ENCODE measurements around the gene HCRT.
A peak's percentile ranks its signal among the peaks of the same experiment; 100 is the strongest.
"Not testable (repeated sequence)": the region's sequence is repeated elsewhere in the genome, so short reads cannot be mapped to it uniquely, and the experiment has no call there.

The HCRT gene

GRCh38 chr17:42197564-42198156, 12.4 kb upstream of the HCRT start:
- DNase-seq: no peak

DNA sequence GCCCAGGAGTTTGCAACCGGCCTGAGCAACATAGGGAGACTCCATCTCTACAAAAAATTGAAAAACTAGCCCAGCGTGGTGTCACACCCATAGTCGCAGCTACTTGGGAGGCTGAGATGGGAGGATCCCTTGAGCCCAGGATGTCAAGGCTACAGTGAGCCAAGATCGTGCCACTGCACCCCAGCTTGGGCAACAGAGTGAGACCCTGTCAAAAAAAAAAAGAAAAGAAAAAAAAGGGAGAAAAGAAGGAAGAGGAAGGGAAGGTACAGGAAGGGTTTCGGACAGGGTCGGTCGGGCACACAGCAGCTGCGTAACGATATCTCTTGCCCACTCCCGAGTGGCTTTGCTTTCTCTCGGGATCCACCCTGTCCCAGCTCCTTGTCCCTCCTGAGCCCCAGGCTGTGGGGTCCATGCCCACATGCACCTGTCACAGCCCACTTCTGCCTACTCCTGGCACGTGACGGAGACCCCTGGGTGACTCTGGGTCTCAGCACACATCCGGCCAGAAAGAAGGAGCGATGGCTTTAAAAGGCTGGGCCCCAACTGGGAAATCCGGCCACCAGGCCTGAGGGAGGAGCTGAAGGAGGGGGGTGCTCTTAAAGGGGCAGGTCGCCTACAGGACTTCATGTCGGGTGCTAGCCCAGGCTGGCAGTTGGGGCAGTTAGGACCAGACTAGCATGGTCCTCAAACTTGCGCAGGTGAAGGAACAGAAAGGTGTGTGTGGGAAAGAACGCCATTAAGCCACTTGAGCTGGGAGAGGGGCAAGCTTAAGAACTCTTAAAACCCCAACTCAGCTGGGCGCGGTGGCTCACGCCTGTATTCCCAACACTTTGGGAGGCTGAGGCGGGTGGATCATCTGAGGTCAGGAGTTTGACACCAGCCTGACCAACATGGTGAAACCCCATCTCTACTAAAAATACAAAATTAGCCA, 9.0 kb upstream of the HCRT start, which contains the start of gene GHDC:
GHDC (minus strand) TSS at position 526 of the 931 bp plus-strand sequence. CDS start 913 bp downstream, outside the sequence.
- DNase-seq: peak; percentile 59

GRCh38 chr17:42193216-42193968, 8.1 kb upstream of the HCRT start:
- no peak for DNase-seq

DNA sequence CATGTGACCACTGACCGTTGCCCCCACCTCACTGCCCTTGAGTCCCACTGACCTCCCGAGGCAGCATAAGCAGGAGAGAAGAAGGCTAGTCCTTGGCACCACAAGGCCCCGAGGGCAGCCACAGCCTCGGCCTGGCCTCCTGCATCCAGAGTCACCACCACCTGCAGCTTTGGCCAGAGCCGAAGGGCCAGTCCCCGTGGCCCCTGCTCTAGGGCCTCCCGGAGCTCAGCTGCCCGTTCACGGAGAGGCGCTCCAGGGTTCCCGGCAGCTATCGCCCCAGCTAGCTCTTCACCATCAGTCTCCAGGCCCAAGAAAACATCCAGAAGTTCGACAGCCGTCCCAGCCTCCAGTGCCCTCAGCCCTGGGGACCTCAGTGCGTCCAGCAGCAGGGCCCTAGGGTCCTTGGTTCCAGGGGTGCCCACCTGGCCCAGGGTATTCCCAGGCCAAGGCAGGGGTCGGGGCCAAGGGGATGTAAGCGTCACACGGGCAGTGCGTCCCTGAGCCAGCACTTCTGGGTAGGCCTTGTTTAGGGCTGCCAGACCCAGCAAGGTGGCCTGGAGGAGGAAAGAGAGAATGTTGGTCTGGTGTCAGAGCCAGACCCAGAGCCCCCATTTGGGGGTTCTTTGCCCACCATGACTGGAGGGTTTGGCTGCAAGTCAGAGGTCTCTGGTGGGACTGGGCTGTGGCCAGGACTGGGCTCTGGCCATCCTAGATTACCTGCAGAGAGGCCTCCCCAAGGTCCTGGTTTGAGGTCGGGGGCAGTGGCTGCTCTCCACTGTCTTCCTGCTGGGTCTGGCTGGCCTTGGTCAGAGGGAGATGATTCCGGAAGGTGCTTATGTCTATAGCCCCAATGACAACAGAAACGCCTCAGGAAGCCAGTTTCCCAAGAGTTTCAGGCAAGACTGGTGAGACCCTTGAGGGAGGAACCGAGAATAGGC, 7.2 kb upstream of the HCRT start:
- DNase-seq: no peak

DNA sequence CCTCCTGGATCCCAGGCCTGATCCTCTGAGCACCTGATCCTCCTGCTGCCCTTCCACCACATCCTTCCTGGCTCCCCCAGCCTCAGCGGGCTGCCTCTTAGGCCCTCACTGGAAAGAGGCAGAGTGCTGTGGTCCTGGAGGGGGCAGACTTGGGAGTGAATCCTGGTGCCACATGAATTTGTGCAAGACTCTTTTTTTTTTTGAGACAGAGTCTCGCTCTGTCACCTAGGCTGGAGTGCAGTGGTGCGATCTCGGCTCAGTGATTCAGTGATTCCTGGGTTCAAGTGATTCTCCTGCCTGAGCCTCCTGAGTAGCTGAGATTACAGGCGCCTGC, 6.0 kb upstream of the HCRT start:
- no peak for DNase-seq

- DNase-seq: no peak
Observed at GRCh38 chr17:42190491-42191274, 5.4 kb upstream of the HCRT start.

DNA sequence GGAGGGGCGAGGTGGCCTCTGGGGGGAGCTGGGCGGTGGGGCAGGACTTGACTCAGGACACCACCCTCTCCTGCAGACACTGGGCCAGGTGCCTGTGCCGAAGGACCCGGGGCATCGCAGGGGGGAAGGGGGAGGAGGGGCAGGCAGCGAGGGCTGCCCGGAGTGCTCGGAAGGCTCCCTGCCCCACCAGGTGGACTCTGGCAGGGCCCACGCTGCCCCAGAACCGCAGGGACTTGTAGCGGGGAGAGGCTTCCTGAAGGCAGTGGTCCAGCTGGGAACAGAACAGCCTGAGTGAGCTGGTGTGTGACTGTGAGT, 4.4 kb upstream of the HCRT start:
- no peak for DNase-seq

DNA sequence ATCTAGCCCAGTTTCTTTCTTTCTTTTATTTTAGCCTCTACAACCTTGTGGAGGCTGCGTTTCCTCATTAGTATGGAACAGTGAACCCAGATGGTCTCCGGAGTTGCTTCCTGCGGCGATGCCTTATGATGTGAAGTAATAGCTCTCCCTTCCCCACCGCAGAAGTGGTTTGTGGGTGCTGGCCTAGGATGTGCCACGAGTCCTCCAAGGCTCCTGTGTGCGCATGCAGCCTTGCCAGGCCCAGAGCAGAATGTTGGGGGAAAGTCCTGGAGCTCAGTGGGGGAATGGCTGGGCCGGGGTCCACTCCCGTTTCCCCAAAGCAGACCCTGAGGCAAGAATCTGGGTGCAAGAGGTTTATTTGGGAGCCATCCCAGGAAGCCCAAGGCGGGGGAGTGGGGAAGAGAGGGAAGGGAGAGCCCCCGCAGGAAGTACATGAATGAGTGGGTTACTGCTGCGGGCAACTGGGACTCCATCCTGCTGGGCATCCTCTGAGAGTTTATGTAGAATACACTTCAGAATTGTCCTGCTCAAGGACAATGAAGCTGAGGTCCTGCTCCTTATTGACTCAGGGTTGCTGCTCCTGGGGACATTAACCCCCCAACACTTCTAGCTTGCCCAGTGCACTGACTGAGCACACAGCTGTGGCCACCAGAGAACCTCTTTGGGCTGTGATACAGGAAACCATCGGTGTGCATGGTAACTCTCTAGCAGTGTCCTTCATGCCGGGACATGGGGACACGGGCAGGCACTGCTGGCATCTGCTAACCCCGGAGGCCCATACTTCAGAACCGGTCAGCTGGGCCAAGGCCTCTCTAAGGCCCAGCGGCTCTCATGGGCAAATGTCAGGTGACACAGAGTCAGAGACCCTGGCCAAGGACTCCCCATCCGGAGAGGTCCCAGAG, 3.7 kb upstream of the HCRT start:
- DNase-seq: no peak

GRCh38 chr17:42187833-42188232, 2.6 kb upstream of the HCRT start:
- no peak for DNase-seq

GRCh38 chr17:42186191-42186590, 939 bp upstream of the HCRT start:
- DNase-seq: not testable (repeated sequence)

DNA sequence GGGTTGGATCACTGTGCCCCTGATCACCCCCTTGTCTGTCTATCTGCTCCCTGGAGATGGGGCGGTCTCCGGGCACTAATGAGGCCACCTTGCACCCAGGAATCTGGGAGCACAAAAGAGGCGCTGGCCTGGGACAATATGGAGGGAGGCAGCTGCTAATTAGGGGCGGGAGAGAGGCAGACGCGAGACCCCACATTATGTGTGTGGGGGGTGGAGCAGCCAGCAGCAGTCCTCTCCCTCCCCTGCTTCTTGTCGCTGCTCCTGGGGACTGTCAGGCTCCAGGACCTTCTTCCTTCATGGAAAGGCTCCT, 324 bp upstream of the HCRT start:
- no peak for DNase-seq

DNA sequence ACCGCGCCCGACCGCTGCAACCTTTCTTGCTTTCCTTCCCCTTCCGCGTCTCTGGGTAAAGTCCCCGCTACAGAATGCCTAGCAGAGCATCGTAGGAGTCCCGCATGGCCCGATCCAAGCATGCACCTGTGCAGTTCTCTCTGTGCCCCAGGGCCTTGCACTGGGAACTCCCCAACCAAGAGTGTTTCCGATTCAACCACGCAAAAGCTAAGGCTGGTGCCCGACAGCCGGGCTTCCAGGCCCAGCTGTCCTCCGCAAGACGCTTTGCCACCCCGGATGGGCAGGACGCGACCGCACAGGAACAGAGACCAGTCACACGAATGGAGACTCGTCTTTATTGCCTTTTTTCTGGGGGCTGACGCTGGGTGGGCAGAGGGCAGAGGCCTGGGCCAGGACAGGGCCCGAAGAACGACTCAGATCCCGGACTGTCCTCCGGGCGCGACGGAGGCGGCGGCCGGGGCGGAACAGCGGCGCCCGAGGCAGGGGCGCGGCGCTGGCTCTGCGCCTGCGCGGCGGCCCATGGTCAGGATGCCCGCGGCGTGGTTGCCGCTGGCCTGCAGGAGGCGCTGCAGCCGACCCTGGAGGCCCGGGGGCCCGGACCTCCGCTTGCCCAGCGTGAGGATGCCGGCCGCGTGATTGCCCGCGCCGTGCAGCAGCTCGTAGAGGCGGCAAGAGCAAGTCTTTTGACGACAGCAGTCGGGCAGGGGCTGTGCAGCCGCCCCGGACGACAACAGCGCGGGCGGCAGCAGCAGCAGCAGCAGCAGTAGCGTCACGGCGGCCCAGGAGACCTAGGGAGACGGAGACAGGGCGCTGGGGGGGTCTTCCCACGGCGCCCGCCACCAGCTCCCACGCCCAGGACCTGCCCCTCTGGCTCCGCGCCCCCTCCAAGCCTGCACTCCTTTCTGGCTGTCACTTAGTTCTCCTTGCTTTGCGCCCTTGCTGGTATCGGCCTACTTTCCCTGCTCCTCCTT, 1.2 kb downstream of the HCRT start:
- DNase-seq: no peak

DNA sequence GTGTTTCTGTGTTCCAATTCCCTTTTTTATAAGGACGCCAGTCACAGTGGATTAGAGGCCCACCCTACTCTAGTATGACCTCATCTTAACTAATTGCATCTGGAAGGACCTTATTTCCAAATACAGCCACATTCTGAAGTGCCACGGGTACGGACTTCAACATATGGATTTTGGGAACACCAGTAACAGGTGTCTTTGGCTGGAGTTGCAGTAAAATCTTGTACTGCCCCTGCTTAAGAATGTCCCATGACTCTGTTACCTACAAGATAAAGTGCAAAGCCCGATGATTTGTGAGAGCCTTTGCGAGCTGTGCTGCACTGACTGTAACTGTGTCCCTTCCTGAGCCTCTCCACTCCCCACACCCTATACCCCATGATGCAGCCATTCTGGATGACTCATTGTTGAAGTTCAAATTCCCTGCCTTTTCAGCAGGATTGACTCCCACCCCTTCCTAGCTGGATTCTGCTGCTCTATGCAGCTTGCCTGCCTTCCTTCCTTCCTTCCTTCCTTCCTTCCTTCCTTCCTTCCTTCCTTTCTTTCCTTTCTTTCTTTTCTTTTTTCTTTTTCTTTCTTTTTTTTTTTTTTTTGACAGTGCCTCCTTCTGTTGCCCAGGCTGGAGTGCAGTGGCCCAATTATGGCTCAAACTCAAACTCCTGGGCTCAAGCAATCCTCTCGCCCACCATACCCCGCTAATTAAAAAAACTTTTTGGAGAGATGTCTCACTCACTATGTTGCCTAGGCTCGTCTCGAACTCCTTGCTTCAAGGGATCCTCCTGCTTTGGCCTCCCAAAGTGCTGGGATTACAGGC, 2.1 kb downstream of the HCRT start:
- DNase-seq: no peak

GRCh38 chr17:42181851-42182207, 3.4 kb downstream of the HCRT start:
- DNase-seq: no peak

GRCh38 chr17:42180922-42181850, 4.1 kb downstream of the HCRT start, which contains the start of gene KCNH4:
Gene KCNH4, minus strand, starts transcription at chr17:42181142. Its CDS starts 197 bp downstream, at chr17:42180945.
- peak; percentile 79 for DNase-seq

DNA sequence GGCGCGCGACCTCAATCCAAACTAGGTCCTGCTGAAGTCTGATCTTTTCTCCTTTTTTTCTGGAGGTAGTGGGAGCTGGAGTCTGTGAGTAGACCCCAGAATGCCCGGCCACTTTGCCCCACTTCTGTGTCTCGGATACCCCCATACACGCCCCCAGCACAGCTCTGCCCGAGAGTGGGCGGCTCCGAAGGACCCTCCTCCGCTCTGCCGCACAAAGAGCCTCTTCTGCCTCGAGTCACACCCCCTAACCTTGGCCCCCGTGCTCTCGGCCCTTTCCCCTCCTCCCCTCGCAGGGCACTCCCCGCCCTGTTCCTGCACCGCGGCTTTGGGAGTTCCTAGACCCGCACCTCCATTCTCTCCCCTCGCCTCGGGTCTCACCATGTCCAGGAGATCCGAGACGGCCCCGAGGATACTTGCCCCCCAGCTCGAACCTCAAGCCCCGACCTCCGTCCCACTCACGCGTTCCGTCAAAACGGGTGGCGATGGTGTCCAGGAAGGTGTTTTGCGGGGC, 4.8 kb downstream of the HCRT start:
- no peak for DNase-seq

DNA sequence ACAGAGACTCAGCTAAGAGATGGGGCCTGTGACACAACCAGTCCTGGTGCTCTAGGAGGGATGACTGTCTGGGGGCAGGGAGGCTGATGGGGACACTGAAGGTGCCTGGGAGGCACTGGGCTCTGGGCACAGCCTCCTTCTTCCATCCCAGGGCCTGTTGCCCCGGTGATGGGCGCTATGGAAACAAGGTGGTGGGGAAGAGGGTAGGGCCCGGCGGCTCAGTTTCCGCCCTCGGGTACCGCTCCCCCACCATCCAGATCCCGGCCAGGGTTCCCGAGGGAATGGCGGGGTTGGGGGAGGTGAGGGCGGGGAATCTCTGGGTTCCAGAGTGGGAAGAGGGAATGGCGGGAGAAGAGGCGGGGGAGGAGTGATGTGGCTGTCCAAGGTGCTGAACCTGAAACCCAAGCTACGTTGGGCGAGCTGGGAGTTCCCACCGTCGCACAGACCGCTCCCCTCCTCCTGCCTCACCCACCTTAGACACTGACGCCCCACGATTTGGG, 5.3 kb downstream of the HCRT start:
- DNase-seq: peak; percentile 66
